NT2/D1 (cell line): Measurements from ENCODE around the gene NSMF.

Experiments
- YY1 ChIP-seq: IDR thresholded peaks from 2 replicates; pipeline ENCODE4 v1.6.1; 2011; ENCODE audit not compliant: insufficient read length, insufficient read depth
- ZNF274 ChIP-seq: IDR thresholded peaks from 2 replicates; pipeline ENCODE4 v1.6.1; 2011; ENCODE audit warnings: mild to moderate bottlenecking, low read depth, low read length

- TF ChIP-seq YY1 (no peak), ZNF274 (no peak)
Observed at GRCh38 chr9:137461316-137461662, 2.2 kb upstream of the NSMF start.
